Endothelial cell of umbilical vein (primary cell): Measurements from ENCODE around the gene CLEC18A. TPM values are rescaled to one million over a fixed set of nuclear protein-coding genes. Genes with fewer than 3 reads are reported as not detected.

Source experiments
- BruUV-seq: library from RNA; stranded (reverse); fragments of 400-500 nt; replicated peaks from 2 replicates; lab custom pipeline; 2021; lab: Mats Ljungman, UMichigan
- CTCF ChIA-PET: fragments of 300-600, 350-600 bp; sonication (Branson Sonifier 250); formaldehyde crosslinking; loops from one replicate; lab custom pipeline; 2021; ENCODE audit warnings: antibody characterized with exemption, inconsistent platforms; lab: Charles Lee
- POLR2A ChIA-PET: fragments of 300-600, 350-600 bp; sonication (Branson Sonifier 250); formaldehyde crosslinking; loops from one replicate; lab custom pipeline; 2021; ENCODE audit warnings: antibody characterized with exemption, inconsistent platforms; lab: Charles Lee
- DNase-seq: peaks from one replicate; pipeline ENCODE4 v3.0.0-alpha.2; 2011; ENCODE audit warnings: low read depth, low spot score
- FAIRE-seq: peaks from 2 replicates; lab custom pipeline; 2011; peaks lifted over from hg19 to GRCh38; lab: Jason Lieb, UNC
- H2AFZ ChIP-seq: 2 replicates; pipeline ENCODE4 v1.6.0; 2012; ENCODE audit warnings: low read depth, low read length, control low read depth, inconsistent platforms
- H3K27ac ChIP-seq: 2 replicates; pipeline ENCODE4 v1.5.1; 2011; ENCODE audit warnings: low read depth, mild to moderate bottlenecking, control low read depth, low read length, moderate library complexity; ENCODE audit not compliant: insufficient read depth
- H3K27me3 ChIP-seq, 2 experiments: 2 replicates each; pipeline versions ENCODE4 v1.6.0 to v1.6.1; 2011; ENCODE audit warnings: low read length in 2 of 2, mixed read lengths in 1 of 2; ENCODE audit not compliant: control insufficient read depth in 2 of 2, insufficient read depth in 2 of 2
- H3K36me3 ChIP-seq, 2 experiments: 2 replicates in 1 of 2; 3 replicates in 1 of 2; pipeline ENCODE4 v1.5.1; 2011; ENCODE audit warnings: low read length in 2 of 2, mild to moderate bottlenecking in 1 of 2, moderate library complexity in 1 of 2; ENCODE audit not compliant: control insufficient read depth in 2 of 2, insufficient read depth in 2 of 2; ENCODE audit errors: extremely low read depth in 1 of 2
- H3K4me1 ChIP-seq: 3 replicates; pipeline ENCODE4 v1.5.1; 2011; ENCODE audit warnings: mild to moderate bottlenecking, low read length; ENCODE audit not compliant: control insufficient read depth, insufficient read depth; ENCODE audit errors: extremely low read depth
- H3K4me2 ChIP-seq: 2 replicates; pipeline ENCODE4 v1.6.1; 2011; ENCODE audit warnings: low read length, control low read depth, mixed read lengths; ENCODE audit not compliant: insufficient read depth
- H3K4me3 ChIP-seq, 3 experiments: fragments of 200-600 bp in 1 of 3; sonication (generic), shearing (Covaris generic) in 1 of 3; replicated peaks in 1 of 3; 2 replicates each; pipeline ENCODE4 v1.5.1; 2011 to 2016; ENCODE audit warnings: control low read depth in 3 of 3, low read length in 3 of 3, mild to moderate bottlenecking in 2 of 3, inconsistent platforms in 1 of 3, low read depth in 1 of 3, moderate library complexity in 1 of 3; ENCODE audit not compliant: insufficient read depth in 1 of 3
- H3K79me2 ChIP-seq: 2 replicates; pipeline ENCODE4 v1.6.0; 2012; ENCODE audit warnings: low read length, inconsistent platforms; ENCODE audit not compliant: control insufficient read depth, insufficient read depth
- H3K9ac ChIP-seq: replicated peaks from 2 replicates; pipeline ENCODE3; 2011; ENCODE audit warnings: low read length, control low read depth; ENCODE audit not compliant: insufficient read depth; ENCODE audit errors: extremely low read depth
- H3K9me1 ChIP-seq: replicated peaks from 3 replicates; pipeline ENCODE4 v1.6.0; 2011; ENCODE audit warnings: mild to moderate bottlenecking, low read length; ENCODE audit not compliant: control insufficient read depth, insufficient read depth; ENCODE audit errors: extremely low read depth
- H3K9me3 ChIP-seq: replicated peaks from 2 replicates; pipeline ENCODE4 v1.5.1; 2012; ENCODE audit warnings: low read length, inconsistent platforms; ENCODE audit not compliant: control insufficient read depth, insufficient read depth
- H4K20me1 ChIP-seq: replicated peaks from 2 replicates; pipeline ENCODE3; 2011; ENCODE audit warnings: mild to moderate bottlenecking, low read length; ENCODE audit not compliant: control insufficient read depth, insufficient read depth; ENCODE audit errors: extremely low read depth
- EZH2 ChIP-seq: IDR thresholded peaks from 2 replicates; pipeline ENCODE4 v1.6.1; 2012; ENCODE audit warnings: borderline replicate concordance, low read depth, mild to moderate bottlenecking, moderate library complexity, low read length, inconsistent platforms; ENCODE audit not compliant: severe bottlenecking
- FOS ChIP-seq: IDR thresholded peaks from 2 replicates; pipeline ENCODE4 v1.6.1; 2011; ENCODE audit warnings: mild to moderate bottlenecking, low read length, moderate library complexity, borderline replicate concordance; ENCODE audit not compliant: insufficient read depth
- GATA2 ChIP-seq: IDR thresholded peaks from 2 replicates; pipeline ENCODE4 v1.7.0; 2011; ENCODE audit warnings: low read depth, mild to moderate bottlenecking, moderate library complexity, mixed read lengths, low read length; ENCODE audit not compliant: insufficient read length, insufficient read depth
- JUN ChIP-seq: IDR thresholded peaks from 2 replicates; pipeline ENCODE4 v1.6.1; 2011; ENCODE audit warnings: borderline replicate concordance, low read depth; ENCODE audit not compliant: insufficient read length, insufficient read depth
- MYC ChIP-seq: IDR thresholded peaks from one replicate; pipeline ENCODE4 v1.6.1; 2011; ENCODE audit warnings: mild to moderate bottlenecking, low read depth, low read length
- POLR2A ChIP-seq: IDR thresholded peaks from 2 replicates; pipeline ENCODE4 v1.6.1; 2012; ENCODE audit warnings: low read depth, mild to moderate bottlenecking, control low read depth, low read length
- POLR2AphosphoS5 ChIP-seq: IDR thresholded peaks from 2 replicates; pipeline ENCODE4 v1.6.1; 2012; ENCODE audit warnings: low read depth, mild to moderate bottlenecking, control low read depth, low read length, moderate library complexity; ENCODE audit not compliant: insufficient read depth
- dilution Hi-C: fragments of 300-500 bp; cut with MboI; formaldehyde crosslinking; loops from one replicate; pipeline ENCODE4 v1.15.0; 2019; ENCODE audit warnings: low sequenced_read_pairs; ENCODE audit not compliant: extremely low pct_ligation_motif_present
- intact Hi-C: fragments of 100-400 bp; cut with micrococcal nuclease; formaldehyde crosslinking; loops from one replicate; pipeline ENCODE4 v1.10.0; 2022
- polyA plus RNA-seq, 4 experiments: library from polyadenylated mRNA; depleted of rRNA in 3 of 4; stranded (reverse) in 3 of 4; unstranded in 1 of 4; fragments of >200 nt; gene quantifications; 2 replicates each; pipeline versions ENCODE4 v1.2.1 to v1.2.3, GENCODE V29; 2011 to 2012; ENCODE audit warnings: missing spikeins in 1 of 4
- total RNA-seq: library from RNA; stranded (reverse); gene quantifications from 2 replicates; pipeline ENCODE4 v1.2.3, GENCODE V29; 2021
- TF ChIP-seq, protein P1 (sequence below): IDR thresholded peaks from 2 replicates; pipeline ENCODE4 v1.6.1; 2011; ENCODE audit not compliant: insufficient read depth, insufficient read length
- TF ChIP-seq, protein P2 (sequence below), 2 donors: IDR thresholded peaks; 1 replicate in 1 of 2; 2 replicates in 1 of 2; pipeline ENCODE4 v1.5.1; 2011; ENCODE audit warnings: low read length in 2 of 2, mild to moderate bottlenecking in 2 of 2, moderate library complexity in 2 of 2, control low read depth in 1 of 2, inconsistent platforms in 1 of 2, low read depth in 1 of 2; ENCODE audit not compliant: insufficient read depth in 1 of 2; ENCODE audit errors: extremely low read depth in 1 of 2

Gene CLEC18A
- total and polyA plus RNA-seq, 2 donors (not counting 3 experiments of a cell fraction or from before 2014, with no cell fraction given): 0.35 to 0.51 TPM

DNA sequence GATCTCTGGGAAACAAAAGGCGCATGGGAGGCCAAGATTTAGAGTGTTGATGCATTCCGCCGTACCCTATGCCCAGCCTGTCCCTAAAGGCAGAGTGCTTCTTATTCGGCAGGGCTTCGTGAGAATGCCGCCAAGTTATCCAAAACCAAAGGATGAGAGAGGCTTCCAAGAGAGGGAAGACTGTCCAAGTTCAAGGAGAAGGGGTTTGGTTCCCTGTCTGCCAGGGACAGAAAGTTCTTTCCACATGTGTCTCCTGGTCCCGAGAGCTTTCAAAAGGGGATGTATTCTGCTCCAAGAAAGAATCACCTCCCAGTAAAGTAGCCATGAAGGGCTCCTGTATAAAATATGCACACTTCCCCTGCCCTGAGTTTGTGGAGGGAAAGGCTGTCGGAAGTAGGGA, 42.1 kb upstream of the CLEC18A start:
- Histone ChIP-seq H4K20me1 (no peaks in the 10 kb centered on the region), H3K4me2 (no peak overlapping the region), H3K9me1 (no peaks in the 10 kb centered on the region), H2AFZ (no peak overlapping the region), H3K27me3 (no peaks in the 10 kb centered on the region), H3K9me3 (no peaks in the 10 kb centered on the region), H3K79me2 (no peaks in the 10 kb centered on the region), H3K4me3 (no peak overlapping the region), H3K9ac (no peak overlapping the region), H3K36me3 (peaks cover 0 to 6% of the 10 kb centered on the region in 2 experiments), H3K27ac (no peak overlapping the region), H3K4me1 (no peaks in the 10 kb centered on the region)
- ChIA-PET CTCF (interaction anchor here (2.4 kb wide), 1 partner anchor 21 kb away, joined by 8 read pairs; no protein-coding TSS in a partner anchor), POLR2A (no interaction called here)
- intact Hi-C loops (no loop called here), dilution Hi-C loops (no loop called here)
- FAIRE-seq (no peak), DNase-seq (no peak)
- TF ChIP-seq, protein P1, sequence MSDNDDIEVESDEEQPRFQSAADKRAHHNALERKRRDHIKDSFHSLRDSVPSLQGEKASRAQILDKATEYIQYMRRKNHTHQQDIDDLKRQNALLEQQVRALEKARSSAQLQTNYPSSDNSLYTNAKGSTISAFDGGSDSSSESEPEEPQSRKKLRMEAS: no peak
- TF ChIP-seq GATA2 (no peak), EZH2 (no peak), POLR2A (no peak), JUN (no peak), FOS (no peak)
- BruUV-seq: no TSS peak

GRCh38 chr16:69909760-69910159, 41.4 kb upstream of the CLEC18A start:
- H3K36me3 ChIP-seq: peaks cover 0 to 6% of the 10 kb centered on the region in 2 experiments
- no peaks in the 10 kb centered on the region for H3K79me2 ChIP-seq
- dilution Hi-C loops (no loop called here), intact Hi-C loops (no loop called here)
- no peak overlapping the region for H3K9ac ChIP-seq
- ChIA-PET CTCF (interaction anchor here (2.4 kb wide), 1 partner anchor 21 kb away, joined by 8 read pairs; no protein-coding TSS in a partner anchor), POLR2A (no interaction called here)
- TF ChIP-seq FOS (no peak), POLR2A (no peak), EZH2 (no peak), POLR2AphosphoS5 (no peak), GATA2 (no peak), MYC (no peak), JUN (no peak)
- TF ChIP-seq, protein P2, sequence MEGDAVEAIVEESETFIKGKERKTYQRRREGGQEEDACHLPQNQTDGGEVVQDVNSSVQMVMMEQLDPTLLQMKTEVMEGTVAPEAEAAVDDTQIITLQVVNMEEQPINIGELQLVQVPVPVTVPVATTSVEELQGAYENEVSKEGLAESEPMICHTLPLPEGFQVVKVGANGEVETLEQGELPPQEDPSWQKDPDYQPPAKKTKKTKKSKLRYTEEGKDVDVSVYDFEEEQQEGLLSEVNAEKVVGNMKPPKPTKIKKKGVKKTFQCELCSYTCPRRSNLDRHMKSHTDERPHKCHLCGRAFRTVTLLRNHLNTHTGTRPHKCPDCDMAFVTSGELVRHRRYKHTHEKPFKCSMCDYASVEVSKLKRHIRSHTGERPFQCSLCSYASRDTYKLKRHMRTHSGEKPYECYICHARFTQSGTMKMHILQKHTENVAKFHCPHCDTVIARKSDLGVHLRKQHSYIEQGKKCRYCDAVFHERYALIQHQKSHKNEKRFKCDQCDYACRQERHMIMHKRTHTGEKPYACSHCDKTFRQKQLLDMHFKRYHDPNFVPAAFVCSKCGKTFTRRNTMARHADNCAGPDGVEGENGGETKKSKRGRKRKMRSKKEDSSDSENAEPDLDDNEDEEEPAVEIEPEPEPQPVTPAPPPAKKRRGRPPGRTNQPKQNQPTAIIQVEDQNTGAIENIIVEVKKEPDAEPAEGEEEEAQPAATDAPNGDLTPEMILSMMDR (IDR thresholded peaks at IDR 0.05; ENCODE audit: extremely low read depth in 1 of 2, insufficient read depth in 1 of 2, low read depth in 1 of 2, low read length in 2 of 2): no peak
- TF ChIP-seq, protein P1: no peak
- no peak overlapping the region for H3K4me3 ChIP-seq
- no peak overlapping the region for H3K4me2 ChIP-seq
- H2AFZ ChIP-seq: no peak overlapping the region
- no peaks in the 10 kb centered on the region for H3K4me1 ChIP-seq
- no TSS peak for BruUV-seq
- no peaks in the 10 kb centered on the region for H4K20me1 ChIP-seq
- no peak overlapping the region for H3K27ac ChIP-seq
- H3K9me3 ChIP-seq: no peaks in the 10 kb centered on the region
- FAIRE-seq: no peak
- H3K9me1 ChIP-seq: no peaks in the 10 kb centered on the region
- DNase-seq: no peak
- no peaks in the 10 kb centered on the region for H3K27me3 ChIP-seq
